Measurements from ENCODE around the gene ZBTB16.

The ZBTB16 gene

GRCh38 chr11:114260077-114260476, 200.6 kb downstream of the ZBTB16 start:
- H3K27me3 ChIP-seq (replicated peaks; ENCODE audit: control insufficient read depth, insufficient read depth, low read length) = no peaks in the 10 kb centered on the region; the same call in none of the 2 replicates
- TF ChIP-seq, protein P1, sequence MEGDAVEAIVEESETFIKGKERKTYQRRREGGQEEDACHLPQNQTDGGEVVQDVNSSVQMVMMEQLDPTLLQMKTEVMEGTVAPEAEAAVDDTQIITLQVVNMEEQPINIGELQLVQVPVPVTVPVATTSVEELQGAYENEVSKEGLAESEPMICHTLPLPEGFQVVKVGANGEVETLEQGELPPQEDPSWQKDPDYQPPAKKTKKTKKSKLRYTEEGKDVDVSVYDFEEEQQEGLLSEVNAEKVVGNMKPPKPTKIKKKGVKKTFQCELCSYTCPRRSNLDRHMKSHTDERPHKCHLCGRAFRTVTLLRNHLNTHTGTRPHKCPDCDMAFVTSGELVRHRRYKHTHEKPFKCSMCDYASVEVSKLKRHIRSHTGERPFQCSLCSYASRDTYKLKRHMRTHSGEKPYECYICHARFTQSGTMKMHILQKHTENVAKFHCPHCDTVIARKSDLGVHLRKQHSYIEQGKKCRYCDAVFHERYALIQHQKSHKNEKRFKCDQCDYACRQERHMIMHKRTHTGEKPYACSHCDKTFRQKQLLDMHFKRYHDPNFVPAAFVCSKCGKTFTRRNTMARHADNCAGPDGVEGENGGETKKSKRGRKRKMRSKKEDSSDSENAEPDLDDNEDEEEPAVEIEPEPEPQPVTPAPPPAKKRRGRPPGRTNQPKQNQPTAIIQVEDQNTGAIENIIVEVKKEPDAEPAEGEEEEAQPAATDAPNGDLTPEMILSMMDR (IDR thresholded peaks at IDR 0.05; ENCODE audit: insufficient read depth, low read length, poor library complexity, severe bottlenecking) = no peak
- no peak for DNase-seq (ENCODE audit: extremely low read depth, insufficient read length)
- no peaks in the 10 kb centered on the region for H3K36me3 ChIP-seq (ENCODE audit: control insufficient read depth, insufficient read depth, low read length)
- H3K4me3 ChIP-seq (replicated peaks; ENCODE audit: low read depth, low read length) = no peak overlapping the region

- Histone ChIP-seq H3K36me3 (ENCODE audit: control insufficient read depth, insufficient read depth, low read length) (no peaks in the 10 kb centered on the region), H3K4me3 (replicated peaks; ENCODE audit: low read depth, low read length) (no peak overlapping the region)
- no peak for DNase-seq (ENCODE audit: extremely low read depth, insufficient read length)
Observed at GRCh38 chr11:114260483-114260882, 201.0 kb downstream of the ZBTB16 start.

GRCh38 chr11:114261791-114262190, 202.3 kb downstream of the ZBTB16 start:
- no peak overlapping the region for H3K4me3 ChIP-seq (replicated peaks; ENCODE audit: low read depth, low read length)
- H3K27me3 ChIP-seq (replicated peaks; ENCODE audit: control insufficient read depth, insufficient read depth, low read length) = no peaks in the 10 kb centered on the region; the same call in none of the 2 replicates
- DNase-seq (ENCODE audit: extremely low read depth, insufficient read length) = no peak
- no peaks in the 10 kb centered on the region for H3K36me3 ChIP-seq (ENCODE audit: control insufficient read depth, insufficient read depth, low read length)
- TF ChIP-seq, protein P1 (IDR thresholded peaks at IDR 0.05; ENCODE audit: insufficient read depth, low read length, poor library complexity, severe bottlenecking) = no peak

More at GRCh38 chr11:114260483-114260882, 201.0 kb downstream of the ZBTB16 start:
- no peaks in the 10 kb centered on the region; the same call in none of the 2 replicates for H3K27me3 ChIP-seq (replicated peaks; ENCODE audit: control insufficient read depth, insufficient read depth, low read length)
- TF ChIP-seq, protein P1 (IDR thresholded peaks at IDR 0.05; ENCODE audit: insufficient read depth, low read length, poor library complexity, severe bottlenecking) = no peak

DNA sequence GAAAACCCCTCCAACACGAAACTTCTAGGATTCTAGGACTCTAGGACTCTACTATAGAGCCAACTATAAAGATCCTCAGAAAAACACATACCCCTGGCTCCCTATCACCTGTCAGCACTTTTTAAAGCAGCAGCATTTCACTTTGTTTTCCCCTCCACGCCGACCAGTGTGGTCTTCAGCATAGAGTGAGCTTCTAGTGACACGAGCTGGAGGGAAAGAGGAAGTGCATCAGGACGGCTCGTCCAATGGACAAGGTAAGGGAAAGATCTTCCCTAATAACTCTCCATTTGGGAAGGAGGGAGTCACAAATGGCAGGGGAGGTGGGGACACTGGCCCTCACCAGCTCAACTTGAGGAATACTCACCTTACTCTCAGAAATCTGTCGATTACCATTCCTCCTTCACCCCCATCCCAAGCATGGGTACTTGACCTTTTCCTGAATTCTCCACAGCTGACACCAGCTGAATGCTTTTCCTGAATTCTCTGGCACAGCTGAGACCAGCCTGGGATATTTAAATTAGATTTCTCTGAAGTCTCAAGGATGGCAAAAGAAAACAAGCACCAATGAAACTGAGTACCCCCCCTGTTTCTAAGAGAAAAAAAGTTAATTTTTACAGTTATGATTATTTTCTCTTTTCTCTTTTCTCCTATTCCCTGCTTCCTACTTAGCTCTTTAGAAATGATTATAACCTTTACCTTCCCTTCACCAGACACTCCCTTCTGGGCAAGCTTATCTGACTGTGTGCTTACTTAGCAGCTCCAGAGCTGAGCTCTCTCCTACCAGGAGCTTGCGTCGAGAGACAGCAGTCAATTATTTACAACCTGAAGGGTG, 203.4 kb downstream of the ZBTB16 start:
- Histone ChIP-seq H3K4me3 (replicated peaks; ENCODE audit: low read depth, low read length) (no peak overlapping the region), H3K36me3 (ENCODE audit: control insufficient read depth, insufficient read depth, low read length) (no peaks in the 10 kb centered on the region), H3K27me3 (replicated peaks; ENCODE audit: control insufficient read depth, insufficient read depth, low read length) (no peaks in the 10 kb centered on the region; the same call in none of the 2 replicates)
- no peak for DNase-seq (ENCODE audit: extremely low read depth, insufficient read length)
- TF ChIP-seq, protein P1 (IDR thresholded peaks at IDR 0.05; ENCODE audit: insufficient read depth, low read length, poor library complexity, severe bottlenecking) = peak; percentile 34

GRCh38 chr11:114263513-114264170, 204.1 kb downstream of the ZBTB16 start:
- Histone ChIP-seq H3K27me3 (replicated peaks; ENCODE audit: control insufficient read depth, insufficient read depth, low read length) (no peaks in the 10 kb centered on the region; the same call in none of the 2 replicates), H3K36me3 (ENCODE audit: control insufficient read depth, insufficient read depth, low read length) (no peaks in the 10 kb centered on the region), H3K4me3 (replicated peaks; ENCODE audit: low read depth, low read length) (no peak overlapping the region)
- no peak for DNase-seq (ENCODE audit: extremely low read depth, insufficient read length)
- TF ChIP-seq, protein P1 (IDR thresholded peaks at IDR 0.05; ENCODE audit: insufficient read depth, low read length, poor library complexity, severe bottlenecking) = no peak
